ENCODE data around the gene ABCC4.

The ABCC4 gene

DNA sequence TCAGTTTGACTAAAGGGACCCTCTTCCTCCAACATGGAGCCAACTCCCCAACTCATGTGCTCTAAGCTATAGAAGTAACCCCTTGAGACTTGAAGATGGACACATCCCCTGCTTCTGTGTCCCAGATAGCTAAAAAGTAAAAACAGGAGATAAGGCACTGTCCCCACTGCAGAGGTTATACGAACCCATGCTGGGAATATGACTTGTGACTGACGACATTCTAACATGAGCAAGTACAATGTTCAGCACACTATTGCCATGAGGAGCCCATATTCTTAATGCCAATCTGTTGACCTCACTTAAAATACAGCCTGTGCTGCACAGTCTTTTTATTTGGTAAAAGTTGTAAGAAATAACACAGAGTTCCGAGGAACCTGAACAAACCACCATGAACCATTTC lies 71.4 kb downstream of the ABCC4 start:
- FAIRE-seq (no peak), DNase-seq (ENCODE audit: insufficient read length, low spot score) (no peak)
- TF ChIP-seq, protein P1, sequence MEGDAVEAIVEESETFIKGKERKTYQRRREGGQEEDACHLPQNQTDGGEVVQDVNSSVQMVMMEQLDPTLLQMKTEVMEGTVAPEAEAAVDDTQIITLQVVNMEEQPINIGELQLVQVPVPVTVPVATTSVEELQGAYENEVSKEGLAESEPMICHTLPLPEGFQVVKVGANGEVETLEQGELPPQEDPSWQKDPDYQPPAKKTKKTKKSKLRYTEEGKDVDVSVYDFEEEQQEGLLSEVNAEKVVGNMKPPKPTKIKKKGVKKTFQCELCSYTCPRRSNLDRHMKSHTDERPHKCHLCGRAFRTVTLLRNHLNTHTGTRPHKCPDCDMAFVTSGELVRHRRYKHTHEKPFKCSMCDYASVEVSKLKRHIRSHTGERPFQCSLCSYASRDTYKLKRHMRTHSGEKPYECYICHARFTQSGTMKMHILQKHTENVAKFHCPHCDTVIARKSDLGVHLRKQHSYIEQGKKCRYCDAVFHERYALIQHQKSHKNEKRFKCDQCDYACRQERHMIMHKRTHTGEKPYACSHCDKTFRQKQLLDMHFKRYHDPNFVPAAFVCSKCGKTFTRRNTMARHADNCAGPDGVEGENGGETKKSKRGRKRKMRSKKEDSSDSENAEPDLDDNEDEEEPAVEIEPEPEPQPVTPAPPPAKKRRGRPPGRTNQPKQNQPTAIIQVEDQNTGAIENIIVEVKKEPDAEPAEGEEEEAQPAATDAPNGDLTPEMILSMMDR (IDR thresholded peaks at IDR 0.05; ENCODE audit: insufficient read depth, missing control alignments) = no peak

DNA sequence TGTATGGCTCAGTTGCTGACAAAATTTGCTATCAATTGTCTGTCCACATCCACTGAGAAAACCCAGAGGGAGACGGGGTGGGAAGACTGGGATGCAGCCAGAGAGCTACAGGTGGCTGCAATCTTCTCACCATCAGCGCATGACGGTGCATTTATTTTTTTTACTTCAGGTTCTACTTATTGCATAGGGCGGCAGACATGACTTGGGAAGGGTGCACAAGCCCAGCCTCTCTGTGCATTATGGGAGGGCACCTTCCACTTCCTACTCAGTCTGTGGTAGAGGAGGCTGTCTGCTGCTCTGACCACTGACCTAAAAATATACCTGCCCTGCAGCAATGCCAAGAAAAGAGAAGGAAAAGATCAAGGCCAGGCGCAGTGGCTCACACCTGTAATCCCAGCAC lies 73.1 kb downstream of the ABCC4 start:
- no peak for FAIRE-seq
- no peak for DNase-seq (ENCODE audit: insufficient read length, low spot score)
- TF ChIP-seq, protein P1 (IDR thresholded peaks at IDR 0.05; ENCODE audit: insufficient read depth, missing control alignments) = no peak

DNA sequence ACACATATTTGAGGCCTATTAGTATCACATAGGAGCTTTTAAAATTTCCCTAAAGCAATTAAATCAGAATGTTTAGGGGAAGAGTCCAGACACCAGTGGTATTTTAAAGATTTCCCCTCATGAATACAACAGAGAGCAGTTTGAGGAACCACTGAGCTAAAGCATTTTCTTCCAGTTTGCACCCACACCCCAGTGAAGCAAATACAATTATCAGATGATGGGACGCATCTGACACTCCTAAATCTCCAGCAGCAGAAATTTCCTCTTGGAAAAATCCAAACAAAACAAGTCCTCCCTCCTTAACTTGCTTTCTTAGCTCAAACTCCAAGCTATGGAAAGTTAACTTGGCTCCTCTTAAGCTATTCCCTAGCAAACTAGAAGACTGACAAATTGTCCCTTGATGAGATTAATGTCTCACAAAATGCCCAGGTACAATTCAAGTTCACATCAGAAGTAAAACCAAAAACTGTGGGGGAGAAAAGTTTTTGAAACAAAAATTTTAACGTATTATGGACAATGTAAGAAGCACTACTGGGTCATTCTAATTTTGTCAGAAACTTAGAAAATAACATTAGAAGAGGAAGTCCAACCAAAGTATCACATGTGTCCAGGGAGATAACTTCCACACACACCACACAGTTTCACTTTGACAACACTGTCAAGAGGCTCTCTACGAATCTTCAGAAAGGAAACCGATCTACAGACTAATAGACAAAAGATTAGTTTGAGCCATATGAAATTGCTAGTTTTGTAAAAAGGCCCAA lies 74.1 kb downstream of the ABCC4 start:
- FAIRE-seq (peak; percentile 25), DNase-seq (ENCODE audit: insufficient read length, low spot score) (no peak)
- TF ChIP-seq, protein P1 (IDR thresholded peaks at IDR 0.05; ENCODE audit: insufficient read depth, missing control alignments) = no peak

DNA sequence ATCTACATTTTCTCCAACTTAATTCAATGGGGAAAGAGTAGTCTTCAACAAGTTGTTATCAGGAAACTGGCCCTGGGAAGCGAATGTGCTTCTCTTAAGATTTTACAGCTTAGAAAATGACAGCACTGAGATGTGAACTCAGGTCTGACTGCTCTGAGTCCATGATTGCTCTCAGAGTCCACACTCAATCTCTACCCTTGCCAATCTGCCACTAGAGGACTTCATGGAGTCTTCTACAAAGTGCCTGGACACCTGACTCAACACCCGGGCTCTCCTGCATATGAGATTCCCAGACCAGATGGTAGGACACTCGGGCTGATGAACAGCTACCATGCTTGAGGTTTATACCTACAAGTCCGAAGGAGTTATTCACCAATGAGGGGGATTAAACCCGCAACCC lies 74.8 kb downstream of the ABCC4 start:
- TF ChIP-seq, protein P1 (IDR thresholded peaks at IDR 0.05; ENCODE audit: insufficient read depth, missing control alignments) = no peak
- no peak for DNase-seq (ENCODE audit: insufficient read length, low spot score)
- FAIRE-seq = no peak

DNA sequence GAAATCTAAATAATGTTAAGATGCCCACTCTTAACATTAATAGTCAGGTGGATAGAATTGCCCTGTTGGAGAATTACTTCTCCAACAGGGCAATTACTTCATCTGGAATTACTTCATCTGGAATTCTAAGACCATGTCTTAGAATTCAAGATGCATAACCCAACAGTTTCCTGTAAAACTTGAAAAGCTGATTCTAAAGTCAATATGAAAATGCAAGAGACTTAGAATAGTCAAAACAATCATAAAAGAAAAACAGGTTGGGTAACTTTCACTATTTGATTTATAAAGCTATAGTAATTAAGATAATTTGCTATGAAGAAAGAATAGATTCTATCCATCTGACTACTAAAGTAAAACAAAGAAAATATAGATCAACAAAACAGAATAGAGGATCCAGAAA lies 75.2 kb downstream of the ABCC4 start:
- FAIRE-seq = no peak
- TF ChIP-seq, protein P1 (IDR thresholded peaks at IDR 0.05; ENCODE audit: insufficient read depth, missing control alignments) = no peak
- DNase-seq (ENCODE audit: insufficient read length, low spot score) = no peak

DNA sequence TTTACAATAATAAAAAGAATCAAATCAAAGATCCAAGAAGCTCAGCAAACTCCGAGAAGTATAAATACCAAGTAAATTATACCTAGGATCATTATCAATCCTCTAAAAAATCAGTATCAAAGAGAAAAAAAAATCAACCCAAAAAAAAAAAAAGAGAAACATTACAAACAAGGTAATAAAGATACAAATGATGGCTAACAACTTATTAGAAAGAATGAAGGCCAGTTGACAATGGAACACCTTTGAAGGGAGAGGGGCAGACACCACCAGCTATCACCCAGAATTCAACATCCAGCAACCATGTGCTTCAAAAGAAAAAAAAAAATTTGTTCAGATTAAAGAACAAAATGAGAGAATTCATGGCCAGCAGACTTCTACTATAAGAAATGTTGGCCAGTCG lies 77.2 kb downstream of the ABCC4 start:
- DNase-seq (ENCODE audit: insufficient read length, low spot score) = no peak
- FAIRE-seq = no peak
- TF ChIP-seq, protein P1 (IDR thresholded peaks at IDR 0.05; ENCODE audit: insufficient read depth, missing control alignments) = no peak

DNA sequence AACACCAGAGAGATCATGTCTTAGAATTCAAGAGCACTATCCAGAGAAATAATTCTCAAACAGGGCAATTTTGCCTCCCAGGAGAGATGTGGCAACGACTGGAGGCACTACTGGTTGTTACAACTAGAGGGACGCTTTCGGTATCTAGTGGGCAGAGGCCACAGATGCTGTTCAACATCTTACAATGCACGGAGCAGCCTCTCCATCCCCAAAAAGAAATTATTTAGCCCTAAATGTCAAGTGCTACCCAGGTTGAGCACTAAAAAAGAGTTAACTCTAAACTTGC lies 78.6 kb downstream of the ABCC4 start:
- no peak for DNase-seq (ENCODE audit: insufficient read length, low spot score)
- no peak for FAIRE-seq

More for the DNA sequence above, 78.6 kb downstream of the ABCC4 start:
- TF ChIP-seq, protein P1 (IDR thresholded peaks at IDR 0.05; ENCODE audit: insufficient read depth, missing control alignments) = no peak
